Uterus (tissue), 2 donors: ENCODE results near the gene SPATA2.

Source experiments
- POLR2A ChIP-seq, 2 donors: fragments of 450-650 bp; IDR thresholded peaks; one replicate each; pipeline ENCODE4 v1.6.1; 2016; ENCODE audit warnings: antibody characterized with exemption in 2 of 2, mild to moderate bottlenecking in 1 of 2, moderate library complexity in 1 of 2
- TF ChIP-seq, protein P1 (sequence below), 4 experiments: fragments of 200-600 bp in 2 of 4; fragments of 450-650 bp in 2 of 4; sonication (generic) in 2 of 4; IDR thresholded peaks; one replicate each; pipeline ENCODE4 v1.5.1; 2016 to 2019; ENCODE audit warnings: antibody characterized with exemption in 4 of 4, mild to moderate bottlenecking in 2 of 4, moderate library complexity in 1 of 4

DNA sequence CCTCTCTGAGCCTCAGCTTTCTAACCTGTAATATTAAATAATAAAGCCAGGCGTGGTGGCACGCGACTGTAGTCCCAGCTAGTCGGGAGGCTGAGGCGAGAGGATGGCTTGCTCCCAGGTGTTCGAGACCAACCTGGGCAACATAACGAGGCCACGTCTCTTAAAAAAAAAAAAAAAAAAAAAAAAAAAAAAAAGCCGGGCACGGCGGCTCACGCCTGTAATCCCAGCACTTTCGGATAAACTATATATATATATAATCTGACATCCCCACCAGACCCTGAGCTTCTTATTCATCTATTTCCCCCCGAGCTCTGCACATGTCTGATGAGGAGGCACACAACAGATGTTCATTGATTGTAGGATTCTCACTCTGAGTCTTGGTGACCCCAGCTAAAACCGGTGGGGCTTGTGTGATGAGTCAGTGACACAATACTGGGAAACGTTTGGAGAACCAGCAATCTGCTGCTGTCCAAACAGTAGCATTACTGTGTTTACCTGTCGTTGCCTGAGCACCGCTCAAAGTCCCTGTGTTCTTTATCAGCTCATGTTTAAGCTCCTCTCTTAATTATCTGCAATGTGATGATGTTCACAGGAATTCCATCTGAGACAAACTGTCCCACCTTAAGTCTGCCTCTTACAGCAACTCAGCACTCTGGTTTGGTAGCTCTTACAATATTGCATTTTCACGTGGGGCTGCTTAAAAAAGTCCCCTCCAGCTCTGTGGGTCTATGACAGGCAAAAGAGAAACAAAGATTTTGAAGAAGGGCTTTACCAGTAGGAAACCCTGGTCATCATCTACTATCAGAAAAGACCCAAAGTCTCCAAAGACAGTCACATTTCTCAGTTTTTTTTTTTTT is 1.0 kb upstream of the SPATA2 start:
- TF ChIP-seq, protein P1, sequence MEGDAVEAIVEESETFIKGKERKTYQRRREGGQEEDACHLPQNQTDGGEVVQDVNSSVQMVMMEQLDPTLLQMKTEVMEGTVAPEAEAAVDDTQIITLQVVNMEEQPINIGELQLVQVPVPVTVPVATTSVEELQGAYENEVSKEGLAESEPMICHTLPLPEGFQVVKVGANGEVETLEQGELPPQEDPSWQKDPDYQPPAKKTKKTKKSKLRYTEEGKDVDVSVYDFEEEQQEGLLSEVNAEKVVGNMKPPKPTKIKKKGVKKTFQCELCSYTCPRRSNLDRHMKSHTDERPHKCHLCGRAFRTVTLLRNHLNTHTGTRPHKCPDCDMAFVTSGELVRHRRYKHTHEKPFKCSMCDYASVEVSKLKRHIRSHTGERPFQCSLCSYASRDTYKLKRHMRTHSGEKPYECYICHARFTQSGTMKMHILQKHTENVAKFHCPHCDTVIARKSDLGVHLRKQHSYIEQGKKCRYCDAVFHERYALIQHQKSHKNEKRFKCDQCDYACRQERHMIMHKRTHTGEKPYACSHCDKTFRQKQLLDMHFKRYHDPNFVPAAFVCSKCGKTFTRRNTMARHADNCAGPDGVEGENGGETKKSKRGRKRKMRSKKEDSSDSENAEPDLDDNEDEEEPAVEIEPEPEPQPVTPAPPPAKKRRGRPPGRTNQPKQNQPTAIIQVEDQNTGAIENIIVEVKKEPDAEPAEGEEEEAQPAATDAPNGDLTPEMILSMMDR (IDR thresholded peaks at IDR 0.05), result no peak
- TF ChIP-seq POLR2A (IDR thresholded peaks at IDR 0.05), result no peak
